ENCODE results near the gene PJVK. TPM values are rescaled to one million over a fixed set of nuclear protein-coding genes. Genes with fewer than 3 reads are reported as not detected.

Gene PJVK
- total and polyA plus RNA-seq, 2 of the 13 experiments (the other 11 are each of a cell fraction or from before 2014, with no cell fraction given), result 1.2 to 2.6 TPM

DNA sequence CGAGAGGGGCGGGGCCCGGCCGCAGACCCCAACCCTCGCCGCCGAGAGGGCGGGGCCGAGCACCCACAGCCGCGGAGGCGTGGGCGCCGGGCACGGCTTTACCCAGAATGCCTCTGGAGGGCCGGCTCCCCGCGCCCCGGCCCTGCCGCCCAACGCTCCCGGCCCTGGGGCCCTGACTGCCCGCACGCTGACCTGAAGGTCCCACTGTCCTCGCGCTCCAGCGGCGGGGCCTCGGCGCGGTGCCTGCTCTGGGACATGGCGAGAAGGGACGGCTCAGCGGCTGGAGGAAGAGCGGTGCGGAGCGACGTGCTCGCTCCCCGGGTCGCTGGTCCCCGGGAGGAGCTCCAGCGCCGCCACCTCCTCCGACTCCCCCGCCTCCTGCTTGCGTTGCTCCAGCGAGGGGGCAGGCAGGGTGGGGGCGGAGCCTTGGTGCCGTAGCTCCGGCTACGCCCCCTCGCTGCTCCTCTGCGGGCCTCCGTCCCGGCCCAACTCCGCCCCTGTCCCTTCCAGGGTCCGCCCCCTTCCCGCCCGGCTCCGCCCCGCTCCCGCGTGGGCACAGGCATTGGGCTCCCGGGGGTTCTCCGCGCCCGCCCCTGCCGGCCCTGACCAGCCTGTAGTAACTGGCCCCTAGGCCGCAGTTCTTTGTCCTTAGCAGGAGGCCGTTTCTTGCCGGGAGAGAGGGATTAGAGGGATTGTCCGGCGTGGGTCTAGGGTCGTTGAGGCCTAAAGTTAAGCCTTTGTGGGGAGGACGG lies at the start of gene PJVK, which contains the start of gene PRKRA (continued):
- no peak for TF ChIP-seq ZNF75D (CRISPR knock-in tag; IDR thresholded peaks at IDR 0.05; ENCODE audit: borderline replicate concordance)
- TF ChIP-seq SMAD3 (CRISPR knock-in tag; IDR thresholded peaks at IDR 0.05), result peak; percentile 63; the same call in 1 of the 2 replicates
- TF ChIP-seq NFIB (CRISPR knock-in tag; IDR thresholded peaks at IDR 0.05; ENCODE audit: borderline replicate concordance), result no peak
- TF ChIP-seq, protein P1, sequence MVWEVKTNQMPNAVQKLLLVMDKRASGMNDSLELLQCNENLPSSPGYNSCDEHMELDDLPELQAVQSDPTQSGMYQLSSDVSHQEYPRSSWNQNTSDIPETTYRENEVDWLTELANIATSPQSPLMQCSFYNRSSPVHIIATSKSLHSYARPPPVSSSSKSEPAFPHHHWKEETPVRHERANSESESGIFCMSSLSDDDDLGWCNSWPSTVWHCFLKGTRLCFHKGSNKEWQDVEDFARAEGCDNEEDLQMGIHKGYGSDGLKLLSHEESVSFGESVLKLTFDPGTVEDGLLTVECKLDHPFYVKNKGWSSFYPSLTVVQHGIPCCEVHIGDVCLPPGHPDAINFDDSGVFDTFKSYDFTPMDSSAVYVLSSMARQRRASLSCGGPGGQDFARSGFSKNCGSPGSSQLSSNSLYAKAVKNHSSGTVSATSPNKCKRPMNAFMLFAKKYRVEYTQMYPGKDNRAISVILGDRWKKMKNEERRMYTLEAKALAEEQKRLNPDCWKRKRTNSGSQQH (CRISPR knock-in tag; IDR thresholded peaks at IDR 0.05; ENCODE audit: low read depth), result peak; percentile 55; the same call in 1 of the 2 replicates
- TF ChIP-seq, protein P2, sequence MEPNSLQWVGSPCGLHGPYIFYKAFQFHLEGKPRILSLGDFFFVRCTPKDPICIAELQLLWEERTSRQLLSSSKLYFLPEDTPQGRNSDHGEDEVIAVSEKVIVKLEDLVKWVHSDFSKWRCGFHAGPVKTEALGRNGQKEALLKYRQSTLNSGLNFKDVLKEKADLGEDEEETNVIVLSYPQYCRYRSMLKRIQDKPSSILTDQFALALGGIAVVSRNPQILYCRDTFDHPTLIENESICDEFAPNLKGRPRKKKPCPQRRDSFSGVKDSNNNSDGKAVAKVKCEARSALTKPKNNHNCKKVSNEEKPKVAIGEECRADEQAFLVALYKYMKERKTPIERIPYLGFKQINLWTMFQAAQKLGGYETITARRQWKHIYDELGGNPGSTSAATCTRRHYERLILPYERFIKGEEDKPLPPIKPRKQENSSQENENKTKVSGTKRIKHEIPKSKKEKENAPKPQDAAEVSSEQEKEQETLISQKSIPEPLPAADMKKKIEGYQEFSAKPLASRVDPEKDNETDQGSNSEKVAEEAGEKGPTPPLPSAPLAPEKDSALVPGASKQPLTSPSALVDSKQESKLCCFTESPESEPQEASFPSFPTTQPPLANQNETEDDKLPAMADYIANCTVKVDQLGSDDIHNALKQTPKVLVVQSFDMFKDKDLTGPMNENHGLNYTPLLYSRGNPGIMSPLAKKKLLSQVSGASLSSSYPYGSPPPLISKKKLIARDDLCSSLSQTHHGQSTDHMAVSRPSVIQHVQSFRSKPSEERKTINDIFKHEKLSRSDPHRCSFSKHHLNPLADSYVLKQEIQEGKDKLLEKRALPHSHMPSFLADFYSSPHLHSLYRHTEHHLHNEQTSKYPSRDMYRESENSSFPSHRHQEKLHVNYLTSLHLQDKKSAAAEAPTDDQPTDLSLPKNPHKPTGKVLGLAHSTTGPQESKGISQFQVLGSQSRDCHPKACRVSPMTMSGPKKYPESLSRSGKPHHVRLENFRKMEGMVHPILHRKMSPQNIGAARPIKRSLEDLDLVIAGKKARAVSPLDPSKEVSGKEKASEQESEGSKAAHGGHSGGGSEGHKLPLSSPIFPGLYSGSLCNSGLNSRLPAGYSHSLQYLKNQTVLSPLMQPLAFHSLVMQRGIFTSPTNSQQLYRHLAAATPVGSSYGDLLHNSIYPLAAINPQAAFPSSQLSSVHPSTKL (CRISPR knock-in tag; IDR thresholded peaks at IDR 0.05), result peak; percentile 74
- TF ChIP-seq, protein P3, sequence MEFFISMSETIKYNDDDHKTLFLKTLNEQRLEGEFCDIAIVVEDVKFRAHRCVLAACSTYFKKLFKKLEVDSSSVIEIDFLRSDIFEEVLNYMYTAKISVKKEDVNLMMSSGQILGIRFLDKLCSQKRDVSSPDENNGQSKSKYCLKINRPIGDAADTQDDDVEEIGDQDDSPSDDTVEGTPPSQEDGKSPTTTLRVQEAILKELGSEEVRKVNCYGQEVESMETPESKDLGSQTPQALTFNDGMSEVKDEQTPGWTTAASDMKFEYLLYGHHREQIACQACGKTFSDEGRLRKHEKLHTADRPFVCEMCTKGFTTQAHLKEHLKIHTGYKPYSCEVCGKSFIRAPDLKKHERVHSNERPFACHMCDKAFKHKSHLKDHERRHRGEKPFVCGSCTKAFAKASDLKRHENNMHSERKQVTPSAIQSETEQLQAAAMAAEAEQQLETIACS (CRISPR knock-in tag; IDR thresholded peaks at IDR 0.05), result peak; percentile 55
- TF ChIP-seq BRD4 (CRISPR knock-in tag; IDR thresholded peaks at IDR 0.05), result peak; percentile 65; the same call in 1 of the 2 replicates
- TF ChIP-seq ZFP41 (CRISPR knock-in tag; IDR thresholded peaks at IDR 0.05; ENCODE audit: borderline replicate concordance), result peak; percentile 68; the same call in 1 of the 2 replicates
- TF ChIP-seq, protein P4, sequence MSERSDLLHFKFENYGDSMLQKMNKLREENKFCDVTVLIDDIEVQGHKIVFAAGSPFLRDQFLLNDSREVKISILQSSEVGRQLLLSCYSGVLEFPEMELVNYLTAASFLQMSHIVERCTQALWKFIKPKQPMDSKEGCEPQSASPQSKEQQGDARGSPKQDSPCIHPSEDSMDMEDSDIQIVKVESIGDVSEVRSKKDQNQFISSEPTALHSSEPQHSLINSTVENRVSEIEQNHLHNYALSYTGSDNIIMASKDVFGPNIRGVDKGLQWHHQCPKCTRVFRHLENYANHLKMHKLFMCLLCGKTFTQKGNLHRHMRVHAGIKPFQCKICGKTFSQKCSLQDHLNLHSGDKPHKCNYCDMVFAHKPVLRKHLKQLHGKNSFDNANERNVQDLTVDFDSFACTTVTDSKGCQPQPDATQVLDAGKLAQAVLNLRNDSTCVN (CRISPR knock-in tag; IDR thresholded peaks at IDR 0.05; ENCODE audit: borderline replicate concordance), result peak; percentile 72; the same call in 1 of the 2 replicates
- TF ChIP-seq, protein P5, sequence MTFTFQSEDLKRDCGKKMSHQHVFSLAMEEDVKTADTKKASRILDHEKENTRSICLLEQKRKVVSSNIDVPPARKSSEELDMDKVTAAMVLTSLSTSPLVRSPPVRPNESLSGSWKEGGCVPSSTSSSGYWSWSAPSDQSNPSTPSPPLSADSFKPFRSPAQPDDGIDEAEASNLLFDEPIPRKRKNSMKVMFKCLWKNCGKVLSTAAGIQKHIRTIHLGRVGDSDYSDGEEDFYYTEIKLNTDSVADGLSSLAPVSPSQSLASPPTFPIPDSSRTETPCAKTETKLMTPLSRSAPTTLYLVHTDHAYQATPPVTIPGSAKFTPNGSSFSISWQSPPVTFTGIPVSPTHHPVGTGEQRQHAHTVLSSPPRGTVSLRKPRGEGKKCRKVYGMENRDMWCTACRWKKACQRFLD (CRISPR knock-in tag; IDR thresholded peaks at IDR 0.05; ENCODE audit: borderline replicate concordance), result peak; percentile 92
- peak; percentile 74 for TF ChIP-seq TBX3 (IDR thresholded peaks at IDR 0.05; ENCODE audit: borderline replicate concordance)
- TF ChIP-seq HOXD1 (CRISPR knock-in tag; IDR thresholded peaks at IDR 0.05), result no peak; the same call in none of the 2 replicates
- TF ChIP-seq, protein P6, sequence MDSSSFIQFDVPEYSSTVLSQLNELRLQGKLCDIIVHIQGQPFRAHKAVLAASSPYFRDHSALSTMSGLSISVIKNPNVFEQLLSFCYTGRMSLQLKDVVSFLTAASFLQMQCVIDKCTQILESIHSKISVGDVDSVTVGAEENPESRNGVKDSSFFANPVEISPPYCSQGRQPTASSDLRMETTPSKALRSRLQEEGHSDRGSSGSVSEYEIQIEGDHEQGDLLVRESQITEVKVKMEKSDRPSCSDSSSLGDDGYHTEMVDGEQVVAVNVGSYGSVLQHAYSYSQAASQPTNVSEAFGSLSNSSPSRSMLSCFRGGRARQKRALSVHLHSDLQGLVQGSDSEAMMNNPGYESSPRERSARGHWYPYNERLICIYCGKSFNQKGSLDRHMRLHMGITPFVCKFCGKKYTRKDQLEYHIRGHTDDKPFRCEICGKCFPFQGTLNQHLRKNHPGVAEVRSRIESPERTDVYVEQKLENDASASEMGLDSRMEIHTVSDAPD (CRISPR knock-in tag; IDR thresholded peaks at IDR 0.05), result 0 out of 2 replicates have a peak, but pooled peaks have one; percentile 14
- TF ChIP-seq ZNF354B (CRISPR knock-in tag; IDR thresholded peaks at IDR 0.05), result no peak
- TF ChIP-seq ZNF615 (CRISPR knock-in tag; IDR thresholded peaks at IDR 0.05; ENCODE audit: borderline replicate concordance), result no peak
- TF ChIP-seq, protein P7, sequence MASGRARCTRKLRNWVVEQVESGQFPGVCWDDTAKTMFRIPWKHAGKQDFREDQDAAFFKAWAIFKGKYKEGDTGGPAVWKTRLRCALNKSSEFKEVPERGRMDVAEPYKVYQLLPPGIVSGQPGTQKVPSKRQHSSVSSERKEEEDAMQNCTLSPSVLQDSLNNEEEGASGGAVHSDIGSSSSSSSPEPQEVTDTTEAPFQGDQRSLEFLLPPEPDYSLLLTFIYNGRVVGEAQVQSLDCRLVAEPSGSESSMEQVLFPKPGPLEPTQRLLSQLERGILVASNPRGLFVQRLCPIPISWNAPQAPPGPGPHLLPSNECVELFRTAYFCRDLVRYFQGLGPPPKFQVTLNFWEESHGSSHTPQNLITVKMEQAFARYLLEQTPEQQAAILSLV (CRISPR knock-in tag; IDR thresholded peaks at IDR 0.05; ENCODE audit: borderline replicate concordance), result peak; percentile 97
